Upper lobe of left lung (tissue), 6 donors: ENCODE results near the gene ECD. TPM values are rescaled to one million over a fixed set of nuclear protein-coding genes. Genes with fewer than 3 reads are reported as not detected.
"Not testable (repeated sequence)": the region's sequence is repeated elsewhere in the genome, so short reads cannot be mapped to it uniquely, and the experiment has no call there.

Experiments used
- ATAC-seq, 2 donors: fragments of 200-7000 bp; cut with Tn5 transposase; one replicate each; pipeline ENCODE4 v1.9.1; 2022; ENCODE audit warnings: mild to moderate bottlenecking in 2 of 2, moderate library complexity in 2 of 2; ENCODE audit not compliant: low FRiP score in 2 of 2
- DNase-seq, 2 donors: peaks; one replicate each; pipeline ENCODE4 v3.0.0-alpha.2; 2019 to 2020
- H3K27ac ChIP-seq, 4 donors: fragments of 200-600 bp; sonication (generic); one replicate each; pipeline ENCODE4 v1.5.1; 2016 to 2019
- H3K27me3 ChIP-seq, 4 donors: fragments of 200-600 bp; sonication (generic); one replicate each; pipeline ENCODE4 v1.5.1; 2017 to 2019
- H3K36me3 ChIP-seq, 4 donors: fragments of 200-600 bp; sonication (generic); one replicate each; pipeline ENCODE4 v1.5.1; 2016 to 2019
- H3K4me1 ChIP-seq, 4 donors: fragments of 200-600 bp; sonication (generic); one replicate each; pipeline ENCODE4 v1.5.1; 2018 to 2019
- H3K4me3 ChIP-seq, 4 donors: fragments of 200-600 bp; sonication (generic); one replicate each; pipeline ENCODE4 v1.5.1; 2017 to 2019; ENCODE audit warnings: mild to moderate bottlenecking in 2 of 4, moderate library complexity in 1 of 4
- H3K9me3 ChIP-seq, 4 donors: fragments of 200-600 bp; sonication (generic); one replicate each; pipeline ENCODE4 v1.5.1; 2018 to 2019
- EP300 ChIP-seq, 4 donors: sonication (generic); formaldehyde crosslinking; IDR thresholded peaks; one replicate each; pipeline ENCODE4 v1.5.1; 2017; ENCODE audit warnings: antibody characterized with exemption in 4 of 4, control low read depth in 2 of 4
- POLR2A ChIP-seq, 4 donors: fragments of 450-650 bp; IDR thresholded peaks; one replicate each; pipeline ENCODE4 v1.5.1; 2016 to 2017; ENCODE audit warnings: antibody characterized with exemption in 4 of 4, mild to moderate bottlenecking in 2 of 4
- POLR2AphosphoS5 ChIP-seq, 2 donors: sonication (generic); formaldehyde crosslinking; IDR thresholded peaks; one replicate each; pipeline ENCODE4 v1.5.1; 2017; ENCODE audit warnings: antibody characterized with exemption in 2 of 2
- WGBS, 2 donors: methylation state at CpG; one replicate each; pipeline ENCODE4 v1.1.5; 2017 to 2018; 5-methylcytosine and 5-hydroxymethylcytosine counted together
- total RNA-seq, 6 donors: library from RNA; depleted of rRNA in 4 of 6; stranded (reverse); fragments of >200 nt in 4 of 6; gene quantifications; one replicate each; pipeline versions ENCODE4 v1.1.0 to v1.2.1, GENCODE V29; 2016 to 2021
- TF ChIP-seq, protein P1 (sequence below), 6 experiments: fragments of 450-650 bp in 4 of 6; fragments of 200-600 bp in 2 of 6; sonication (generic) in 2 of 6; IDR thresholded peaks; one replicate each; pipeline ENCODE4 v1.5.1; 2016 to 2019; ENCODE audit warnings: antibody characterized with exemption in 6 of 6
- donor health status: DM: no; HTN: no; CAD: no; lungs with moderate emphysema.
- donor health status: DM: no; HTN: yes; CAD: no; lungs with severe emphysema.

The ECD gene
- total RNA-seq, 6 donors from 2014 or later, result 19.2 to 43.0 (median 24.8) TPM

DNA sequence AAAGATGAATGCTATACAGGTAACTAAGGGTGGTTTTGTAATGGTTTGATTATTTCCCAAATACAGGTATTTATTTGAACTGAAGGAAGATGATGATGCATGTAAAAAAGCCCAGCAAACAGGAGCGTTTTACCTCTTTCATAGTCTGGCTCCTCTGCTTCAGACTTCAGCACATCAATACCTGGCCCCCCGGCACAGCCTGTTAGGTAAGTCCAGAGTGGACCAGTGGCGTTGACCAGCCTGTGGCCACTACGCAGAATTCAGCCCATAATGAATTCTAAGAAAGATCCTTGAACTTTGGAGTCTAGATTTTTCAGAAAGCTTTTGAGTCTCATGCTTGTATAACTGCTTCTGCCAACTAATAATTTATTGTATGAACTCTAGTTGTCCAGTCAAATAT, 47.9 kb downstream of the ECD start:
- DNase-seq (no peak), ATAC-seq (no peak)
- TF ChIP-seq POLR2AphosphoS5 (IDR thresholded peaks at IDR 0.05) (no peak), EP300 (IDR thresholded peaks at IDR 0.05) (no peak), POLR2A (IDR thresholded peaks at IDR 0.05) (no peak)
- TF ChIP-seq, protein P1, sequence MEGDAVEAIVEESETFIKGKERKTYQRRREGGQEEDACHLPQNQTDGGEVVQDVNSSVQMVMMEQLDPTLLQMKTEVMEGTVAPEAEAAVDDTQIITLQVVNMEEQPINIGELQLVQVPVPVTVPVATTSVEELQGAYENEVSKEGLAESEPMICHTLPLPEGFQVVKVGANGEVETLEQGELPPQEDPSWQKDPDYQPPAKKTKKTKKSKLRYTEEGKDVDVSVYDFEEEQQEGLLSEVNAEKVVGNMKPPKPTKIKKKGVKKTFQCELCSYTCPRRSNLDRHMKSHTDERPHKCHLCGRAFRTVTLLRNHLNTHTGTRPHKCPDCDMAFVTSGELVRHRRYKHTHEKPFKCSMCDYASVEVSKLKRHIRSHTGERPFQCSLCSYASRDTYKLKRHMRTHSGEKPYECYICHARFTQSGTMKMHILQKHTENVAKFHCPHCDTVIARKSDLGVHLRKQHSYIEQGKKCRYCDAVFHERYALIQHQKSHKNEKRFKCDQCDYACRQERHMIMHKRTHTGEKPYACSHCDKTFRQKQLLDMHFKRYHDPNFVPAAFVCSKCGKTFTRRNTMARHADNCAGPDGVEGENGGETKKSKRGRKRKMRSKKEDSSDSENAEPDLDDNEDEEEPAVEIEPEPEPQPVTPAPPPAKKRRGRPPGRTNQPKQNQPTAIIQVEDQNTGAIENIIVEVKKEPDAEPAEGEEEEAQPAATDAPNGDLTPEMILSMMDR (IDR thresholded peaks at IDR 0.05), result no peak
- no peaks in the 10 kb centered on the region for H3K9me3 ChIP-seq
- H3K4me1 ChIP-seq, result peaks cover 0 to 4% (median 0%) of the 10 kb centered on the region in 4 donors
- 90 to 99% methylated on average over 4 of the region's 4 CpGs for WGBS, 2 donors
- H3K27ac ChIP-seq, result no peak overlapping the region
- H3K4me3 ChIP-seq, result no peak overlapping the region
- peaks cover 0 to 53% (median 7%) of the 10 kb centered on the region in 4 donors for H3K36me3 ChIP-seq
- no peaks in the 10 kb centered on the region for H3K27me3 ChIP-seq

GRCh38 chr10:73119457-73119856, 48.4 kb downstream of the ECD start:
- H3K9me3 ChIP-seq, result no peaks in the 10 kb centered on the region
- H3K4me1 ChIP-seq, result peaks cover 0 to 4% (median 0%) of the 10 kb centered on the region in 4 donors
- H3K27me3 ChIP-seq, result no peaks in the 10 kb centered on the region
- WGBS, 2 donors, result 64 to 67% methylated on average over 1 of the region's 1 CpG
- no peak overlapping the region for H3K4me3 ChIP-seq
- ATAC-seq (no peak), DNase-seq (no peak)
- TF ChIP-seq, protein P1 (IDR thresholded peaks at IDR 0.05), result no peak
- TF ChIP-seq POLR2AphosphoS5 (IDR thresholded peaks at IDR 0.05) (no peak), EP300 (IDR thresholded peaks at IDR 0.05) (no peak), POLR2A (IDR thresholded peaks at IDR 0.05) (no peak)
- no peak overlapping the region for H3K27ac ChIP-seq
- H3K36me3 ChIP-seq, result peaks cover 0 to 48% (median 4%) of the 10 kb centered on the region in 4 donors

DNA sequence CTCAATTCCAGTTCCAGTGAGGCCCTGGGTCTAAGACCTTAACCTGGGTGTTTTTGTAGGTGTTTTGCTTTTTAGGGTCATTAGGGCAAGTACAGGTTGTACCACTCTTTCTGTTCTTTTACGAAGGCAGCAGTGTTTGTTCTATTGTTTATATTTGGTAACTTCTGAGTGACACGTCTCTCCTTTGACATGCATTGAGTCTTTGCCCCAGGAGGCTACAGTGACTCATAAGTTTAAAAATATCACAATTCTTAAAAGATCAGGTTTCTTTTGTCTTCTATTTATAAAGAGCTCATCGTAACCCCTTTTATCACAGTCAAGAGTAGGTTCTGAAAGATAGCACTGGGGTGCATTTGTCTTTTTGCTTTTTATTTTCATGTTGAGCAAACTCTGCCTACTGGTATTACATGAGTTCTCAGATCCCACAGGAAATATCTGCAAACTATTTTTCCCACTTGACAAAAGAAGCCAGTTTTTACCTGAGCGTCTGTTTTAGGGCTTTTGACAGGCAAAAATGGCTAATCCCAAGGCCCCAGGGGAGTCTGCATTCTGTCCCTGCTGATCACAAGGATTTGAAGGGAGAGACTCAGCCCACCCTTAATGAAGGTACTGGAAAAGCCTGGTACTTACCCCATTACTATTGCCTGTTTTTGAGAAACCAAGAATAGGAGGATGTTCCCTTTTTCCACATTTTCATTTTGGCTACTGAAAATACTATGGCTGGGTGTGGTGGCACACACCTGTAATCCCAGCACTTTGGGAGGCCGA, 49.6 kb downstream of the ECD start:
- TF ChIP-seq EP300 (IDR thresholded peaks at IDR 0.05), result no peak
- no peak for TF ChIP-seq POLR2A (IDR thresholded peaks at IDR 0.05)
- DNase-seq (no peak), ATAC-seq (no peak)
- Histone ChIP-seq H3K27me3 (no peaks in the 10 kb centered on the region), H3K4me1 (peaks cover 0 to 4% (median 0%) of the 10 kb centered on the region in 4 donors), H3K9me3 (no peaks in the 10 kb centered on the region), H3K36me3 (peaks cover 0 to 35% (median 0%) of the 10 kb centered on the region in 4 donors), H3K27ac (peak overlapping the region in 3 of 4 donors; percentile 32 to 57 (median 37)), H3K4me3 (no peak overlapping the region)
- WGBS, 2 donors, result 52 to 65% methylated on average over 5 of the region's 5 CpGs

- 95 to 100% methylated on average over 1 of the region's 1 CpG for WGBS, 2 donors
- TF ChIP-seq POLR2AphosphoS5 (IDR thresholded peaks at IDR 0.05) (no peak), POLR2A (IDR thresholded peaks at IDR 0.05) (no peak), EP300 (IDR thresholded peaks at IDR 0.05) (no peak)
- TF ChIP-seq, protein P1 (IDR thresholded peaks at IDR 0.05), result no peak
- no peaks in the 10 kb centered on the region for H3K9me3 ChIP-seq
- no peaks in the 10 kb centered on the region for H3K27me3 ChIP-seq
- ATAC-seq (no peak), DNase-seq (no peak)
- no peak overlapping the region for H3K27ac ChIP-seq
- H3K4me3 ChIP-seq, result no peak overlapping the region
- H3K4me1 ChIP-seq, result peaks cover 0 to 5% (median 3%) of the 10 kb centered on the region in 4 donors
- peaks cover 0 to 27% (median 0%) of the 10 kb centered on the region in 4 donors for H3K36me3 ChIP-seq
Observed at GRCh38 chr10:73116017-73116416, 51.8 kb downstream of the ECD start.

GRCh38 chr10:73113551-73113950, 54.3 kb downstream of the ECD start:
- TF ChIP-seq, protein P1 (IDR thresholded peaks at IDR 0.05), result no peak
- TF ChIP-seq POLR2AphosphoS5 (IDR thresholded peaks at IDR 0.05) (no peak), EP300 (IDR thresholded peaks at IDR 0.05) (no peak), POLR2A (IDR thresholded peaks at IDR 0.05) (no peak)
- 60 to 84% methylated on average over 1 of the region's 1 CpG for WGBS, 2 donors
- Histone ChIP-seq H3K4me1 (peaks cover 0 to 8% (median 5%) of the 10 kb centered on the region in 4 donors), H3K4me3 (no peak overlapping the region), H3K36me3 (peaks cover 0 to 9% (median 0%) of the 10 kb centered on the region in 4 donors), H3K9me3 (no peaks in the 10 kb centered on the region), H3K27ac (no peak overlapping the region), H3K27me3 (no peaks in the 10 kb centered on the region)
- ATAC-seq, result no peak
- no peak for DNase-seq

GRCh38 chr10:73112032-73112431, 55.8 kb downstream of the ECD start:
- ATAC-seq, H3K27ac ChIP-seq, H3K9me3 ChIP-seq, DNase-seq, H3K4me1 ChIP-seq, H3K27me3 ChIP-seq, H3K4me3 ChIP-seq, H3K36me3 ChIP-seq: not testable (repeated sequence)
- WGBS, 2 donors, result 96 to 98% methylated on average over 13 of the region's 13 CpGs
